HG03457 (cell line): ENCODE results near the gene PPP2R2D.
"Not testable (repeated sequence)": the region's sequence is repeated elsewhere in the genome, so short reads cannot be mapped to it uniquely, and the experiment has no call there.

Experiments
- ATAC-seq: cut with Tn5 transposase; IDR thresholded peaks from one replicate; pipeline ENCODE4 v1.9.1; 2021; ENCODE audit warnings: moderate number of reproducible peaks; ENCODE audit not compliant: unreplicated experiment

The PPP2R2D gene

GRCh38 chr10:131946321-131946751, 45.5 kb downstream of the PPP2R2D start:
- ATAC-seq = no peak

GRCh38 chr10:131946880-131947279, 46.1 kb downstream of the PPP2R2D start:
- ATAC-seq = no peak

GRCh38 chr10:131947631-131948347, 47.0 kb downstream of the PPP2R2D start:
- no peak for ATAC-seq

- no peak for ATAC-seq
Measured at GRCh38 chr10:131948501-131948900, 47.7 kb downstream of the PPP2R2D start.

GRCh38 chr10:131949041-131949862, 48.4 kb downstream of the PPP2R2D start:
- no peak for ATAC-seq

GRCh38 chr10:131949908-131950307, 49.1 kb downstream of the PPP2R2D start:
- ATAC-seq = not testable (repeated sequence)

GRCh38 chr10:131954356-131954965, 53.7 kb downstream of the PPP2R2D start:
- no peak for ATAC-seq

- no peak for ATAC-seq
Measured at GRCh38 chr10:131955591-131956340, 55.0 kb downstream of the PPP2R2D start.

GRCh38 chr10:131959841-131960240, 59.0 kb downstream of the PPP2R2D start:
- ATAC-seq = no peak

GRCh38 chr10:131960631-131961046, 59.8 kb downstream of the PPP2R2D start:
- no peak for ATAC-seq

GRCh38 chr10:131961047-131961776, 60.4 kb downstream of the PPP2R2D start:
- no peak for ATAC-seq

GRCh38 chr10:131961777-131962662, 61.2 kb downstream of the PPP2R2D start:
- ATAC-seq = peak; percentile 25

GRCh38 chr10:131963350-131963749, 62.5 kb downstream of the PPP2R2D start:
- no peak for ATAC-seq

GRCh38 chr10:131963811-131964210, 63.0 kb downstream of the PPP2R2D start:
- no peak for ATAC-seq

- ATAC-seq = no peak
Measured at GRCh38 chr10:131964298-131964697, 63.5 kb downstream of the PPP2R2D start.

GRCh38 chr10:131968949-131969348, 68.1 kb downstream of the PPP2R2D start:
- no peak for ATAC-seq

- no peak for ATAC-seq
Measured at GRCh38 chr10:131970946-131971345, 70.1 kb downstream of the PPP2R2D start.

- ATAC-seq = no peak
Measured at GRCh38 chr10:131971591-131971990, 70.8 kb downstream of the PPP2R2D start.

- no peak for ATAC-seq
Measured at GRCh38 chr10:131972474-131973071, 71.8 kb downstream of the PPP2R2D start.
